ENCODE data around the gene NTMT1. TPM values are rescaled to one million over a fixed set of nuclear protein-coding genes. Genes with fewer than 3 reads are reported as not detected.

The NTMT1 gene
- total and polyA plus RNA-seq, 9 donors = 11.7 to 33.1 (median 25.3) TPM

GRCh38 chr9:129646252-129646651 is 20.3 kb downstream of the NTMT1 start:
- peak in 2 of 5 donors; percentile 14 to 21 for DNase-seq
- H3K4me1 ChIP-seq (ENCODE audit: insufficient read depth) = peaks cover 2% of the 10 kb centered on the region
- 81 to 83% (median 83%) methylated on average over 12 of the region's 12 CpGs for WGBS, 3 donors
- no peaks in the 10 kb centered on the region for H3K27me3 ChIP-seq
- no peaks in the 10 kb centered on the region for H3K9me3 ChIP-seq
- intact Hi-C loops (cut with DNase I) = loop anchor here in 2 of 4 donors (5.0 kb wide), 2 partner anchors 91 to 141 kb away; no protein-coding TSS in a partner anchor
- no peaks in the 10 kb centered on the region for H3K36me3 ChIP-seq
- no peak for TF ChIP-seq CTCF (IDR thresholded peaks at IDR 0.05)
- TF ChIP-seq EP300 (IDR thresholded peaks at IDR 0.05) = no peak
- no peak for TF ChIP-seq POLR2A (IDR thresholded peaks at IDR 0.05)
- no peak overlapping the region for H3K27ac ChIP-seq
- no peak overlapping the region for H3K4me3 ChIP-seq

- Histone ChIP-seq H3K4me1 (ENCODE audit: insufficient read depth) (peaks cover 2% of the 10 kb centered on the region), H3K9me3 (no peaks in the 10 kb centered on the region), H3K27me3 (no peaks in the 10 kb centered on the region), H3K4me3 (no peak overlapping the region), H3K36me3 (no peaks in the 10 kb centered on the region), H3K27ac (no peak overlapping the region)
- DNase-seq = no peak
- TF ChIP-seq CTCF (IDR thresholded peaks at IDR 0.05) (no peak), EP300 (IDR thresholded peaks at IDR 0.05) (no peak), POLR2A (IDR thresholded peaks at IDR 0.05) (no peak)
- 90 to 98% (median 93%) methylated on average over 7 of the region's 7 CpGs for WGBS, 3 donors
- intact Hi-C loops (cut with DNase I) = loop anchor here in 2 of 4 donors (5.0 kb wide), 2 partner anchors 91 to 141 kb away; no protein-coding TSS in a partner anchor
These were observed 20.7 kb downstream of the NTMT1 start for GRCh38 chr9:129646654-129647053.

- TF ChIP-seq POLR2A (IDR thresholded peaks at IDR 0.05) (no peak), EP300 (IDR thresholded peaks at IDR 0.05) (no peak), CTCF (IDR thresholded peaks at IDR 0.05) (no peak)
- H3K9me3 ChIP-seq = no peaks in the 10 kb centered on the region
- peak in 1 of 5 donors; percentile 12 for DNase-seq
- H3K27me3 ChIP-seq = no peaks in the 10 kb centered on the region
- H3K4me3 ChIP-seq = no peak overlapping the region
- H3K27ac ChIP-seq = no peak overlapping the region
- no peaks in the 10 kb centered on the region for H3K36me3 ChIP-seq
- 79 to 93% (median 84%) methylated on average over 10 of the region's 10 CpGs for WGBS, 3 donors
- H3K4me1 ChIP-seq (ENCODE audit: insufficient read depth) = no peaks in the 10 kb centered on the region
- intact Hi-C loops (cut with DNase I) = loop anchor here in 2 of 4 donors (5.0 kb wide), 2 partner anchors 90 to 140 kb away; no protein-coding TSS in a partner anchor
These were observed 21.7 kb downstream of the NTMT1 start for GRCh38 chr9:129647635-129648034.

- no peaks in the 10 kb centered on the region for H3K27me3 ChIP-seq
- WGBS, 3 donors = 70 to 75% (median 71%) methylated on average over 16 of the region's 16 CpGs
- intact Hi-C loops (cut with DNase I) = loop anchor here in 2 of 4 donors (5.0 kb wide), 2 partner anchors 89 to 139 kb away; no protein-coding TSS in a partner anchor
- no peak for DNase-seq
- TF ChIP-seq POLR2A (IDR thresholded peaks at IDR 0.05) (no peak), CTCF (IDR thresholded peaks at IDR 0.05) (no peak), EP300 (IDR thresholded peaks at IDR 0.05) (no peak)
- H3K4me1 ChIP-seq (ENCODE audit: insufficient read depth) = no peaks in the 10 kb centered on the region
- no peak overlapping the region for H3K4me3 ChIP-seq
- H3K27ac ChIP-seq = no peak overlapping the region
- H3K36me3 ChIP-seq = no peaks in the 10 kb centered on the region
- H3K9me3 ChIP-seq = no peaks in the 10 kb centered on the region
These were observed 22.3 kb downstream of the NTMT1 start for GRCh38 chr9:129648092-129648763.

Data from ovary (tissue), 9 donors.